Right kidney (tissue), 1 donor: ENCODE measurements around the gene ERAL1.
"Not testable (repeated sequence)": the region's sequence is repeated elsewhere in the genome, so short reads cannot be mapped to it uniquely, and the experiment has no call there.

Experiments used
- DNase-seq: peaks from one replicate; pipeline ENCODE4 v3.0.0-alpha.2; 2016

Gene ERAL1

GRCh38 chr17:28897769-28898526 is 43.1 kb downstream of the ERAL1 start:
- DNase-seq: no peak

- no peak for DNase-seq
Measured at GRCh38 chr17:28898527-28898955, 43.7 kb downstream of the ERAL1 start.

- DNase-seq: no peak
Measured at GRCh38 chr17:28899212-28899815, 44.5 kb downstream of the ERAL1 start.

- no peak for DNase-seq
Measured at GRCh38 chr17:28900986-28901726, 46.3 kb downstream of the ERAL1 start.

- DNase-seq: peak; percentile 98
Measured at GRCh38 chr17:28901866-28902818, 47.3 kb downstream of the ERAL1 start.

- DNase-seq: peak; percentile 97
Measured at GRCh38 chr17:28902819-28903545, 48.2 kb downstream of the ERAL1 start, which contains the start of gene DHRS13. Gene DHRS13 (minus strand): TSS chr17:28903079. CDS start chr17:28902944, 135 bp downstream.

GRCh38 chr17:28903546-28903841 is 48.7 kb downstream of the ERAL1 start:
- DNase-seq: not testable (repeated sequence)

GRCh38 chr17:28904800-28905199 is 50.0 kb downstream of the ERAL1 start:
- no peak for DNase-seq

- DNase-seq: no peak
Measured at GRCh38 chr17:28906276-28906675, 51.5 kb downstream of the ERAL1 start.

GRCh38 chr17:28906706-28907438 is 52.1 kb downstream of the ERAL1 start:
- DNase-seq: no peak

GRCh38 chr17:28907709-28908475 is 53.1 kb downstream of the ERAL1 start:
- DNase-seq: no peak

- DNase-seq: no peak
Measured at GRCh38 chr17:28908640-28909167, 53.9 kb downstream of the ERAL1 start.

- DNase-seq: no peak
Measured at GRCh38 chr17:28910534-28910933, 55.7 kb downstream of the ERAL1 start.
